Activated CD8-positive, alpha-beta T cell treated with anti-CD3 and anti-CD28 coated beads for 36 hours (primary cell): ENCODE results near the gene ZBTB2. TPM values are rescaled to one million over a fixed set of nuclear protein-coding genes. Genes with fewer than 3 reads are reported as not detected.

Source experiments
- ATAC-seq: fragments of 200-7000 bp; cut with Tn5 transposase; one replicate; pipeline ENCODE4 v1.10.0; 2021; ENCODE audit warnings: mild to moderate bottlenecking, moderate library complexity
- CTCF ChIA-PET: fragments of 350-600 bp; sonication (Branson Sonifier 250); formaldehyde crosslinking; loops from one replicate; lab custom pipeline; 2021; ENCODE audit warnings: antibody characterized with exemption; lab: Charles Lee
- POLR2A ChIA-PET: fragments of 350-600 bp; sonication (Branson Sonifier 250); formaldehyde crosslinking; loops from one replicate; lab custom pipeline; 2021; ENCODE audit warnings: antibody characterized with exemption; lab: Charles Lee
- DNase-seq: peaks from one replicate; pipeline ENCODE4 v3.0.0-alpha.2; 2020
- H3K27ac Mint-ChIP-seq: one replicate; pipeline ENCODE4 v1.8.0; 2021; ENCODE audit warnings: mild to moderate bottlenecking, mixed read lengths
- H3K27me3 Mint-ChIP-seq: one replicate; pipeline ENCODE4 v1.8.0; 2021; ENCODE audit warnings: mixed read lengths
- H3K36me3 Mint-ChIP-seq: one replicate; pipeline ENCODE4 v1.8.0; 2021; ENCODE audit warnings: low read depth, mixed read lengths
- H3K4me1 Mint-ChIP-seq: one replicate; pipeline ENCODE4 v1.8.0; 2021; ENCODE audit warnings: low read depth, mixed read lengths
- H3K4me3 Mint-ChIP-seq: one replicate; pipeline ENCODE4 v1.8.0; 2021; ENCODE audit warnings: mild to moderate bottlenecking, moderate library complexity, mixed read lengths
- H3K9me3 Mint-ChIP-seq: one replicate; pipeline ENCODE4 v1.8.0; 2021; ENCODE audit warnings: mixed read lengths
- CTCF ChIP-seq: fragments of 200-600 bp; IDR thresholded peaks from one replicate; pipeline ENCODE4 v1.8.0; 2022; ENCODE audit warnings: antibody characterized with exemption, mild to moderate bottlenecking
- intact Hi-C: fragments of 100-400 bp; cut with micrococcal nuclease; formaldehyde crosslinking; loops from one replicate; pipeline ENCODE4 v1.10.0; 2022
- total RNA-seq, 2 experiments: library from RNA; stranded (reverse); gene quantifications; one replicate each; pipeline ENCODE4 v1.2.3, GENCODE V29; 2021

The ZBTB2 gene
- total RNA-seq, 2 experiments from 2014 or later: 16.5 to 16.7 TPM

GRCh38 chr6:151375833-151376232, 15.5 kb downstream of the ZBTB2 start:
- no peak overlapping the region for H3K4me3 Mint-ChIP-seq
- ATAC-seq (no peak), DNase-seq (no peak)
- H3K9me3 Mint-ChIP-seq: no peaks in the 10 kb centered on the region
- POLR2A ChIA-PET: interaction anchor here (8.4 kb wide), 1 partner anchor 12 kb away, joined by 81 read pairs; the partner anchor contains the start of gene ZBTB2
- intact Hi-C loops: no loop called here
- TF ChIP-seq CTCF: no peak
- peaks cover 78% of the 10 kb centered on the region for H3K4me1 Mint-ChIP-seq
- H3K27me3 Mint-ChIP-seq: no peaks in the 10 kb centered on the region
- peaks cover 35% of the 10 kb centered on the region for H3K36me3 Mint-ChIP-seq
- CTCF ChIA-PET: interaction anchor here (3.8 kb wide), 1 partner anchor 51 kb away, joined by 14 read pairs; no protein-coding TSS in a partner anchor
- H3K27ac Mint-ChIP-seq: peak overlapping the region; percentile 60

DNA sequence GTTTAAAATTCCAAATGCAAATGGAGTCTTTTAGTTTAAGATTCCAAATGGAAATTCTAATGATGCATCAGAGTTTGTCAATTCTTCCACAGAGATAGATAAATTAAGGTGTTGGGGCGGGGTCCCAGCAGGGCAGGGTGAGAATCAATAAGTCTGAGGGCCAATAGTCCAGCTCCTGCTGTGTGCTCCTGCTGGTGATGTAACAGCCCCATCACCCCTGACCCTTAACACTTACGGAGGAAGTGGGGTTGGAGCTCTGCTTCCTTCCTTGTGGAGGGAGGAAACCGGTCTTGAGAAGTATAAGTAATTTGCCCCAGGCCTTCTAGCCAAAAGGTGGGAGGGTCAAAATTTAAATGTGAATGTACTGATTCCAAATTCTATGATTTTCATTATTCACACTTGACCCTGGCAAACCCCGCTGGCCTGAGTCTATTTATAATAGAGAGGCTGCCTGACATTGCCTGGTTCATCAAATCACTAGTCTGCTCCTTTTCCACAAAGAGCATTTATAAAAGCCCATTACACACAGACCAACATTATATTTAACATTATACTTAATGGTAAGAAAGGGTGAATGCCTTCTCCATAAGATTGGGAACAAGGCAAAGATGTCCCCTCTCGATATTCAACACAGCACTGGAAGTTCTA, 17.2 kb downstream of the ZBTB2 start:
- no peak for TF ChIP-seq CTCF
- POLR2A ChIA-PET: interaction anchor here (0.6 to 8.4 kb wide), 4 partner anchors 9 to 386 kb away, joined by 3 to 81 read pairs (median 4); partner anchors contain the start of gene ZBTB2
- intact Hi-C loops: no loop called here

GRCh38 chr6:151372164-151372563, 19.2 kb downstream of the ZBTB2 start:
- Mint-ChIP-seq H3K4me3 (peak overlapping the region; percentile 50), H3K27ac (peak overlapping the region; percentile 92), H3K36me3 (peaks cover 33% of the 10 kb centered on the region), H3K27me3 (no peaks in the 10 kb centered on the region), H3K4me1 (peaks cover 53% of the 10 kb centered on the region), H3K9me3 (no peaks in the 10 kb centered on the region)
- TF ChIP-seq CTCF: no peak
- POLR2A ChIA-PET: interaction anchor here (1.2 to 8.4 kb wide), 3 partner anchors 10 to 17 kb away, joined by 3 to 81 read pairs (median 6); partner anchors contain the start of gene ZBTB2
- CTCF ChIA-PET: no interaction called here
- intact Hi-C loops: loop anchor here (2.0 kb wide), 1 partner anchor 17 kb away; no protein-coding TSS in a partner anchor
- ATAC-seq (peak; percentile 73), DNase-seq (peak; percentile 79)

More for the DNA sequence above, 17.2 kb downstream of the ZBTB2 start:
- H3K27ac Mint-ChIP-seq: peak overlapping the region; percentile 87
- peaks cover 34% of the 10 kb centered on the region for H3K36me3 Mint-ChIP-seq
- H3K4me3 Mint-ChIP-seq: peak overlapping the region; percentile 64
- DNase-seq (peak; percentile 35), ATAC-seq (peak; percentile 28)
- CTCF ChIA-PET: interaction anchor here (0.8 to 3.8 kb wide), 3 partner anchors 11 to 50 kb away, joined by 3 to 14 read pairs (median 7); no protein-coding TSS in a partner anchor
- H3K27me3 Mint-ChIP-seq: no peaks in the 10 kb centered on the region
- H3K4me1 Mint-ChIP-seq: peaks cover 66% of the 10 kb centered on the region
- no peaks in the 10 kb centered on the region for H3K9me3 Mint-ChIP-seq

DNA sequence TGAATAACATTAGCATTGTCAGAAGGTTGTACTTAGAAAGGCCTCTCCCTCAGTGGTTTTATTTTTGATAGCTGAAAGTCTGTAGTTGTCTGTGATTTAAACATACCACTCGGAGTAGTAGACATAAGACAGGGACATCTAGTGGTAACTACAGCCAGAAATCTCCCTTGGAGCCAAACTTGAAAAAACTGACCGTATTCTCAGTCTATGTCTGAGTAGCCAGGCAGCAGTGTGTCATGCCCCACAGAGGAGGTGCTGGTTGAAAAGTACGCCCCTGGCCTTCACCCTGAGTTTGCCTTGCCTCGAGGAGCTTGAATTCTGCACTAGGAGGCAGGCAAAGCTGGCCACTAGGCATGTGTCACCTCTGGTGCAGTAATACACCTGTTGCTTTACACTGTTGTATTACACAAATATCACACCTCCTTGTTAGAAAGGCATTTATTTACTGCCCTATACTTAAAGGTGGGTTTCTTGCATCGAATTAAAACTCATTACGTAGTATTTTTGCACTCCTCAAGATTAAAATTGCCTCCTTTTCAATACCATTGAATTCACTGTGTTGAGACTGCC, 20.8 kb downstream of the ZBTB2 start:
- intact Hi-C loops: no loop called here
- POLR2A ChIA-PET: interaction anchor here (1.1 kb wide), 1 partner anchor 8 kb away, joined by 3 read pairs; no protein-coding TSS in a partner anchor
- no peak for TF ChIP-seq CTCF
- H3K4me1 Mint-ChIP-seq: peaks cover 38% of the 10 kb centered on the region
- H3K4me3 Mint-ChIP-seq: no peak overlapping the region
- CTCF ChIA-PET: interaction anchor here (0.8 to 1.5 kb wide), 4 partner anchors 21 to 75 kb away, joined by 3 to 4 read pairs (median 3); no protein-coding TSS in a partner anchor
- peaks cover 40% of the 10 kb centered on the region for H3K36me3 Mint-ChIP-seq
- H3K27me3 Mint-ChIP-seq: no peaks in the 10 kb centered on the region
- H3K27ac Mint-ChIP-seq: peak overlapping the region; percentile 92
- DNase-seq (no peak), ATAC-seq (no peak)
- H3K9me3 Mint-ChIP-seq: no peaks in the 10 kb centered on the region
